ENCODE data around the gene TOMM7. TPM values are rescaled to one million over a fixed set of nuclear protein-coding genes. Genes with fewer than 3 reads are reported as not detected.

Gene TOMM7
- total RNA-seq, 1 experiment from 2014 or later, result 295 TPM

DNA sequence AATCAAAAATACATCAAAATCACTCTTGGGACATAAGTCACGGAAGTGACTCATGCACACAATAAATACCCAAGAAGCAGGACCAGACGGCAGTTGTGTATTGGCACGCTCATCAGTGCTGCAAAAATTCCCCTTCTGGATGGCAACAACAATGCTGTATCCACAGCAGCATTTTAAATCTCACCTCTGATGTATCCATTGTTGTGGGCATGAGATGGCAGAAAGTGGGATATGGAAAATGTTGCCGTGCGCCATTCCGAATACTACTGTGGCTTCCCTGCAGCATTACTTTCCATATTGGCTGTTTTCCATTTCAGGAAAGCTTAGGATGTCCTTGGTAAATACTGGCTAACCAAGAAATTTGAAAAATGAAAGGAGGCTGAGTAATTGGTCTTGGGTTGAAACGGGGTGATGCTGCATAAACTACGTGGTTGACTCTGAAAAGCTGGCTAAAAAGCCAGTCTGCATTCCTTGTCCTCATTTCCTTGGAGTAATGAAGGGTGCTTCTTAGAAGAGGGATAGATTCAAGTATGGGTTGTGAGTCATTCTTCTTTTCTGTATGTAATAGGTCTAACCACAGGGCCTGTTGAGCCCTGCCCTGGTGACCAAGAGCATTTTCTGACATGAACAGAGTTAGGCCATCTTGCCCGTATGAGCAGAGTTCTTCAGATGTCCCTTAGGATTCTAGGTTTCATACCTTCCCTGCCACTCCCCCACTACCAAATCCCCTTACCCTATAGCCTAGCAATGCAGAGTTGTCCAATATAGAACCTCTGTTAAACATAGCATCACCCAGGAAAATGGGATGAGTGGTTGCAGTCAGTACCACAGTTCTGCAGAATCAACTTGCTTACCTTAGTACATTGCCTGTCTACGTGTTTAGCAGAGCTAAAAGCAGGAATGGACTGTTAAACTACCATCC, 36.3 kb upstream of the TOMM7 start:
- Histone ChIP-seq H3K9me3 (ENCODE audit: control insufficient read depth, insufficient read depth, low read depth, low read length) (no peaks in the 10 kb centered on the region), H3K4me3 (ENCODE audit: low read depth in 2 of 2, low read length in 2 of 2) (no peak overlapping the region), H3K4me1 (ENCODE audit: control insufficient read depth, insufficient read depth, low read length) (peaks cover 32% of the 10 kb centered on the region), H3K36me3 (ENCODE audit: control insufficient read depth, insufficient read depth, low read length) (peaks cover 16% of the 10 kb centered on the region), H3K27me3 (ENCODE audit: control insufficient read depth, insufficient read depth, low read length) (no peaks in the 10 kb centered on the region), H3K27ac (ENCODE audit: low read length) (peak overlapping the region; percentile 17; the same call in 1 of the 2 replicates)
- DNase-seq (ENCODE audit: low read depth, low spot score) (no peak), ATAC-seq (peak; percentile 24; the same call in 1 of the 2 replicates)
- POLR2A ChIA-PET, result interaction anchor here (0.6 kb wide), 1 partner anchor 80 kb away, joined by 5 read pairs; no protein-coding TSS in a partner anchor
- in situ Hi-C loops (cut with HindIII; ENCODE audit: low pct_unique_long_range_greater_than_20kb, low sequenced_read_pairs), result no loop called here
- CTCF ChIA-PET, result interaction anchor here (1.4 kb wide), 1 partner anchor 297 kb away, joined by 5 read pairs; no protein-coding TSS in a partner anchor
- intact Hi-C loops (cut with micrococcal nuclease; ENCODE audit: unreplicated experiment), result no loop called here
- TF ChIP-seq, protein P1, sequence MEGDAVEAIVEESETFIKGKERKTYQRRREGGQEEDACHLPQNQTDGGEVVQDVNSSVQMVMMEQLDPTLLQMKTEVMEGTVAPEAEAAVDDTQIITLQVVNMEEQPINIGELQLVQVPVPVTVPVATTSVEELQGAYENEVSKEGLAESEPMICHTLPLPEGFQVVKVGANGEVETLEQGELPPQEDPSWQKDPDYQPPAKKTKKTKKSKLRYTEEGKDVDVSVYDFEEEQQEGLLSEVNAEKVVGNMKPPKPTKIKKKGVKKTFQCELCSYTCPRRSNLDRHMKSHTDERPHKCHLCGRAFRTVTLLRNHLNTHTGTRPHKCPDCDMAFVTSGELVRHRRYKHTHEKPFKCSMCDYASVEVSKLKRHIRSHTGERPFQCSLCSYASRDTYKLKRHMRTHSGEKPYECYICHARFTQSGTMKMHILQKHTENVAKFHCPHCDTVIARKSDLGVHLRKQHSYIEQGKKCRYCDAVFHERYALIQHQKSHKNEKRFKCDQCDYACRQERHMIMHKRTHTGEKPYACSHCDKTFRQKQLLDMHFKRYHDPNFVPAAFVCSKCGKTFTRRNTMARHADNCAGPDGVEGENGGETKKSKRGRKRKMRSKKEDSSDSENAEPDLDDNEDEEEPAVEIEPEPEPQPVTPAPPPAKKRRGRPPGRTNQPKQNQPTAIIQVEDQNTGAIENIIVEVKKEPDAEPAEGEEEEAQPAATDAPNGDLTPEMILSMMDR (IDR thresholded peaks at IDR 0.05), result no peak
- TF ChIP-seq REST (IDR thresholded peaks at IDR 0.05; ENCODE audit: insufficient read depth in 1 of 2, low read depth in 2 of 2, low read length in 1 of 2) (no peak), POLR2AphosphoS5 (IDR thresholded peaks at IDR 0.05; ENCODE audit: low read depth, low read length) (no peak; the same call in 1 of the 2 replicates), TCF7L2 (IDR thresholded peaks at IDR 0.05; ENCODE audit: low read depth, low read length) (no peak), SIN3A (IDR thresholded peaks at IDR 0.05; ENCODE audit: borderline replicate concordance, insufficient read depth, low read depth, low read length) (no peak)
- no TSS peak for BruUV-seq (replicated peaks)

DNA sequence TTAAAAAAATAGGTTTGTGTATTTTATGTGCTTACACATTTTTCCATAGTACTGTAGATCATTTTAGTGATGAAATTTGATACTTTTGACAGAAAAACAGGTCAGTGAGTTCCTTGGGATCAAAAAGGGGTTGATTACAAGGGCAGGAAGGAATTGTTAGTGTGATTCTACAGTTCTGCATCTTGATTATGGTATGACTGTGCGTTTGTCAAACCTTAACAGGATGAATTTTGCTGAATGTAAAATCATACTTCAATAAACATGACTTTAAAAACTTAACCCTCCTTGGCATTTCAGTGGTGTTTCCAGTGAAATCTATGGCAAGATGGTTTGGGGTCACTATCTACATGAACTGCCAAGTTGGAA, 35.6 kb upstream of the TOMM7 start:
- CTCF ChIA-PET, result no interaction called here
- intact Hi-C loops (cut with micrococcal nuclease; ENCODE audit: unreplicated experiment) (no loop called here), in situ Hi-C loops (cut with HindIII; ENCODE audit: low pct_unique_long_range_greater_than_20kb, low sequenced_read_pairs) (no loop called here)
- BruUV-seq (replicated peaks), result no TSS peak
- H3K36me3 ChIP-seq (ENCODE audit: control insufficient read depth, insufficient read depth, low read length), result peaks cover 16% of the 10 kb centered on the region
- ATAC-seq (no peak), DNase-seq (ENCODE audit: low read depth, low spot score) (no peak)
- H3K4me1 ChIP-seq (ENCODE audit: control insufficient read depth, insufficient read depth, low read length), result peaks cover 36% of the 10 kb centered on the region
- no peak overlapping the region for H3K4me3 ChIP-seq (ENCODE audit: low read depth in 2 of 2, low read length in 2 of 2)
- no peak overlapping the region for H3K27ac ChIP-seq (ENCODE audit: low read length)
- no peak for TF ChIP-seq REST (IDR thresholded peaks at IDR 0.05; ENCODE audit: insufficient read depth in 1 of 2, low read depth in 2 of 2, low read length in 1 of 2)
- TF ChIP-seq POLR2AphosphoS5 (IDR thresholded peaks at IDR 0.05; ENCODE audit: low read depth, low read length), result no peak
- no peak for TF ChIP-seq SIN3A (IDR thresholded peaks at IDR 0.05; ENCODE audit: borderline replicate concordance, insufficient read depth, low read depth, low read length)
- TF ChIP-seq TCF7L2 (IDR thresholded peaks at IDR 0.05; ENCODE audit: low read depth, low read length), result no peak
- TF ChIP-seq, protein P1 (IDR thresholded peaks at IDR 0.05), result no peak
- H3K27me3 ChIP-seq (ENCODE audit: control insufficient read depth, insufficient read depth, low read length), result no peaks in the 10 kb centered on the region
- no peaks in the 10 kb centered on the region for H3K9me3 ChIP-seq (ENCODE audit: control insufficient read depth, insufficient read depth, low read depth, low read length)
- POLR2A ChIA-PET, result no interaction called here

Data from Panc1 (cell line).